Left cardiac atrium (tissue), 4 donors: Measurements from ENCODE around the gene C17orf107. TPM values are rescaled to one million over a fixed set of nuclear protein-coding genes. Genes with fewer than 3 reads are reported as not detected.
"Not testable (repeated sequence)": the region's sequence is repeated elsewhere in the genome, so short reads cannot be mapped to it uniquely, and the experiment has no call there.

Experiments
- ATAC-seq, 2 donors: fragments of 200-7000 bp; cut with Tn5 transposase; one replicate each; pipeline ENCODE4 v1.9.1; 2020; ENCODE audit warnings: mild to moderate bottlenecking in 2 of 2, moderate library complexity in 2 of 2
- DNase-seq: peaks from one replicate; pipeline ENCODE4 v3.0.0-alpha.2; 2020
- intact Hi-C, 2 donors: fragments of 100-400 bp; cut with DNase I; formaldehyde crosslinking; loops; one replicate each; pipeline versions ENCODE4 v1.14.1 to v1.15.1; 2022 to 2023
- total RNA-seq, 2 donors: library from RNA; stranded (reverse); fragmentation: NEBNext Ultra II Directional; extraction: Animal tissue kit (Norgen Biotek cat#: 25700); gene quantifications; one replicate each; pipeline ENCODE4 v1.2.1, GENCODE V29; 2021
- donor health status: DM: no; HTN: yes; CAD: no.
- donor health status: DM: no; HTN: yes; CAD: no; lungs with severe emphysema.
- donor health status: DM: yes; HTN: yes; CAD: no.
- donor health status: Dilated cardiomyopathy.

The C17orf107 gene
- total RNA-seq, 2 donors from 2014 or later, result 1.3 to 2.3 TPM

- ATAC-seq (peak; percentile 12 to 30), DNase-seq (no peak)
- intact Hi-C loops, result no loop called here
Measured at GRCh38 chr17:4920351-4921048, 21.2 kb downstream of the C17orf107 start.

DNA sequence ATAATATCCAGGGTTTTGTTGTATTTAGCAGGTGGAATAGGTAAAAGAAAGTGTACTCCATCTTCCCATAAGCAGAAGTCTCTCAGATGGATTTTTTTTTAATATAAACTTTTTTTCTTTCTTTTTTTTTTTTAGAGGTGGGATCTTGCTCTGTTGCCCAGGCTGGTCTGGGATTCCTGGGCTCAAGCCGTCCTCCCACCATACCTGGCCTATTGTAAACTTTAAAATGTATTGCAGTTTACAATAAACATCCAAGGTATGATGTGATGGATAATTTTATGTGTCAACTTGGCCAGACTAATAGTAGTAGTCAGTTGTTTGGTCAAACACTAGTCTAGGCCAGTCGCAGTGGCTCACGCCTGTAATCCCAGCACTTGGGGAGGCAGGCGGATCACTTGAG lies 22.0 kb downstream of the C17orf107 start:
- ATAC-seq (no peak), DNase-seq (no peak)
- intact Hi-C loops, result no loop called here

DNA sequence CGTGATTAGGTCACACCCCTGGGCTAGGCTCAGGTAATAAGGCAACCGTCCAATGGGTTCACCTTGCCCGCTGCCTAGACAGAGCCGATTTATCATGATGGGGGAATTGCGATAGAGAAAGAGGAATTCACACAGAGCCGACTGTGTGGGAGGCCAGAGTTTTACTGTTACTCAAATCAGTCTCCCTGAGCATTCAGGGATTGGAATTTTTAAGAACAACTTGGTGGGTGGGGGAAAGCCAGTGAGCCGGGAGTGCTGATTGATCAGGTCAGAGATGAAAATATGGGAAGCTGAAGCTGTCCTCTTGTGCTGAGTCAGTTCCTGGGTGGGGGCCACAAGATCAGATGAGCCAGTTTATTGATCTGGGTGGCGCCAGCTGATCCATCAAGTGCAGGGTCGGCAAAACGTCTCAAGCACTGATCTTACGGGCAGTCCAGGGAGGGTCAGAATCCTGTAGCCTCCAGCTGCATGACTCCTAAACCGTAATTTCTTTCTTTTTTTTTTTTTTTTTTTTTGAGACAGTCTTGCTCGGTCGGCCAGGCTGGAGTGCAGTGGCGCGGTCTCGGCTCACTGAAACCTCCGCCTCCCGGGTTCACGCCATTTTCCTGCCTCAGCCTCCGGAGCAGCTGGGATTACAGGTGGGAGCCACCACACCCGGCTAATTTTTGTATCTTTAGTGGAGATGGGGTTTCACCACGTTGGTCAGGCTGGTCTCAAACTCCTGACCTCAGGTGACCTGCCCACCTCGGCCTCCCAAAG lies 27.4 kb downstream of the C17orf107 start:
- DNase-seq, intact Hi-C loops, ATAC-seq: not testable (repeated sequence)

DNA sequence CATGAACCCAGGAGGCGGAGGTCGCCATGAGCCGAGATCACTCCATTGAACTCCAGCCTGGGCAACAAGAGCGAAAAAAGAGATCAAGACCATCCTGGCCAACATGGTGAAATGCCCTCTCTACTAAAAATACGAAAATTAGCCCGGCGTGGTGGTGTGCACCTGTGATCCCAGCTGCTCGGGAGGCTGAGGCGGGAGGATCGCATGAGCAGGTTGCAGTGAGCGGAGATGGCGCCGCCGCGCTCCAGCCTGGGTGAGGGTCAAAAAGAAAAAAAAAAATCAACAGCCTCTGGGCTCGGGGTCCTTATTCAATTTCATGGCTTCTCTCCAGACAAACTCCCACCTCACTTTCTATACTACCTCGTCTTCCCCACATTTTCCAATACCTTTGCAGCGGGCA lies 29.5 kb downstream of the C17orf107 start:
- intact Hi-C loops, result no loop called here
- ATAC-seq (no peak), DNase-seq (no peak)

DNA sequence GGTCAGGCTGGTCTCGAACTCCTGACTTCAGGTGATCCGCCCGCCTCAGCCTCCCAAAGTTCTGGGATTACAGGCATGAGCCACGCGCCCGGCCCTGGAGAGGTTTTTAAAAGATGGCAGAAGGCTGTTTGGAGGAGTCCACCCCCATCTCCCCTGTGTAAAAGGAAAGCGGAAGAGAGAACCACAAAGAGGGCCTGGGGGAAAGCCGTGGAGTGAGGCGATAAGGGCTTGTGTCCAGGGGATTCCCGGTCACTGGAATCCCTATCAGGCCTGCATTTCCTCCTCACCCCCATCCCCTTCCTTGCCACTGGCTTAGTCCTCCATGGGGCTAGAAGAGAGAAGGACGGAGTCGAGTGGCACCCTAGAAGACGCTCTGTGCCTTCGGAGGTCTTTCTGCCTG lies 32.6 kb downstream of the C17orf107 start, which contains the start of gene GP1BA:
Gene GP1BA (plus strand): TSS at position 315 of the 400 bp plus-strand sequence. CDS start 328 bp downstream, outside the sequence.
- DNase-seq (no peak), ATAC-seq (no peak)
- intact Hi-C loops, result no loop called here

DNA sequence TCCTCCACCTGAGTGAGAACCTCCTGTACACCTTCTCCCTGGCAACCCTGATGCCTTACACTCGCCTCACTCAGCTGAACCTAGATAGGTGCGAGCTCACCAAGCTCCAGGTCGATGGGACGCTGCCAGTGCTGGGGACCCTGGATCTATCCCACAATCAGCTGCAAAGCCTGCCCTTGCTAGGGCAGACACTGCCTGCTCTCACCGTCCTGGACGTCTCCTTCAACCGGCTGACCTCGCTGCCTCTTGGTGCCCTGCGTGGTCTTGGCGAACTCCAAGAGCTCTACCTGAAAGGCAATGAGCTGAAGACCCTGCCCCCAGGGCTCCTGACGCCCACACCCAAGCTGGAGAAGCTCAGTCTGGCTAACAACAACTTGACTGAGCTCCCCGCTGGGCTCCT lies 33.4 kb downstream of the C17orf107 start:
- no peak for ATAC-seq
- intact Hi-C loops, result no loop called here
- DNase-seq, result no peak

GRCh38 chr17:4933646-4934045 lies 34.3 kb downstream of the C17orf107 start:
- ATAC-seq (no peak), DNase-seq (no peak)
- intact Hi-C loops, result no loop called here

- ATAC-seq, result peak; percentile 38 to 55
- intact Hi-C loops, result no loop called here
- no peak for DNase-seq
Measured at GRCh38 chr17:4934173-4934979, 35.0 kb downstream of the C17orf107 start.

GRCh38 chr17:4935650-4936049 lies 36.3 kb downstream of the C17orf107 start:
- DNase-seq (no peak), ATAC-seq (no peak)

DNA sequence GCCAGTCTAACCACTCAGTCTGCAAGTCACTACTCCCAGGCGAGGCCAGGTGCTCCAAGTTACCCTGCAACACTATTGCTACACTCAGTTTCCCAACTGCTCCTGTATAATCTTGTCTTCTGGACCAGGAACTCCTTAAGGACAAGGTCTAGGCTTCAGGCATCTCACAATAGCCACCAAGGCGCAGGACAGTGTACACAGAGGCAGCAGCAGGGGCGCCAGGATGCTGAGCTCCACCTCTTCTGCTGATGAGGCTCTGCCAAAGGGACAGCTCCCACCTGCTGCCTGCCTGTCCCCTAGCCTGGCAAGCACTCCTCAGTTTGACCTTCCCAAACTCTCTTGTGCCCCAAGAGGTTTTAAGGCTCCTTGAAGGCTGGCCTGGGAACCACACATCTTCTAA lies 37.1 kb downstream of the C17orf107 start:
- no peak for DNase-seq
- ATAC-seq, result no peak
- intact Hi-C loops, result no loop called here

More at GRCh38 chr17:4935650-4936049, 36.3 kb downstream of the C17orf107 start:
- intact Hi-C loops, result no loop called here

DNA sequence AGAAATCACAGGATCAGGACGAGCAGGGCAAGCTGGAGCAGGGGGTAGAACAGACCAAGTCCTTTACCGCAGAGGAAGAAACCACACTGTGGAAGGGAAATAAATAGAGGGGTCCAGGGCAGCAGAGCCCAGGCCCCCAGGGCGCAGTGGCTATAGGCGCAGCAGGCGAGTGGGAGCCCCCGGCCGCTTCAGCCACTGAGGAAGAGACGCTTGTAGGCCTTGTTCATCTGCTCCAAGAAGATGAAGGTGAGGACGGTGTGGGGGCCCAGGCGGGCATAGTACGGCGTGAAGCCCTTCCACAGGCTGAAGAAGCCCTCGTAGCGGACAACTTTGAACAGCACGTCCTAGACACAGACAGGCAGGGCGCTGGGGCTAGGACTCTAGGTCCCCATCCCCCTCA lies 38.2 kb downstream of the C17orf107 start:
- ATAC-seq, result no peak
- DNase-seq, result no peak
- intact Hi-C loops, result no loop called here

DNA sequence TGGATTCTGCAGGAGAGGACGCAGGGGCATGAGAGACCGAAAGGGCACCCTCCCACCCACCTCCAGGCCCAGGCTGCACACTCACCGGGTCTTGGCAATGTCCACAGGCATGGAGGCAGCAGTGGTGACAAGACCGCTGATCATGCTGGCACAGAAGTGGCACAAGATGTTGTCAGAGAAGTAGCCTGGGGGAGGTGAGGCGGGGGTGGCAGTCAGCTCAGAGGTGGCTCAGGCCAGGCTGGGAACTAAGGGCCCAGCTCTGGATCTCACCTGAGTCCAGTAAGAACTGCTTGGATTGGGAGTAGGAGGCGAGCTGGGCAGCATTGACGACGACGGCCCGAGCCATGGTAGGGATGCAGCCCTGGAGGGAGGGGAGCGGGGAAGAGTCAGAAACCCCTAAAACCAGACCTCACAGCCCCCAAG lies 38.7 kb downstream of the C17orf107 start:
- DNase-seq (no peak), ATAC-seq (no peak)
- intact Hi-C loops, result no loop called here

DNA sequence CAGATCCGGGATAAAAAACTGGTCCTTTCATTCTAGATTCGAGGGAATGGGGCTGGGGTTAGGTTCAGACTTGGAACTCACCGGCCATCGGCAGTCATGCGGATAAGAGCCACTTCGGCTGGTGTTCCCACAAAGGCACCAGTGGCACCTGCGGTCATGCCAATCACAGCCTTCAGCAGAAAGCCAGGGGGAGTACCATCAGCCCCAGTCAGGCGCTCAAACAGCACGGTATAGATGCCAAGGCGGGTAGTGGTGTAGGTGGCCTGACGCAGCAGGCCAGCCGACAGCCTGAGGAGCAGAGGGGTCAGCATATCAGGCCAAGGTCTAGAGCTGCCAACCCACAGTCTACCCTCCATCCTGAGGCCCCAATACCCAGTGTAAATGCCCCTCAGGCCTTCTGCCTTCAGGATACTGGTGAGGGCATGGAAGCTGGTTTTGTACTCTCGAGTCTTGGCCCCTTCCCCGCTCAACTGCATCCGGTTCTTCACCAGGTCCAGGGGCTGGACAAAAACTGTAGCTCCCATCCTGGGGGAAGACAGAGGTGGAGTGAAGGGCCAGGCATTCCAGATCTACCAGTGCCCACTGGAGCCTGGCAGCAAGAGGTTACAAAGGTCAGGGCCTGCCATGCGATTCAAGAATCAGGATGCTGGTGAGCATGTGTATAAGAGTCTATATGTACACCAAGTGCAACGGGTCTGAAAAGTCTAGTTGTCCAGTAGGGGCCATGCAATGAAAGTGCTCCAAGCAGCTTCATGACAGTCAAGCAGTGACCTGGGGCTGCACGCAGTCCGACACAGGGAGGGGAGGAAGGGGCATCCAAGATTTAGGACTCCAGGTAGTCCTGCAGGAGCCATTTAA lies 39.6 kb downstream of the C17orf107 start:
- intact Hi-C loops, result no loop called here
- ATAC-seq, result no peak
- DNase-seq, result no peak

DNA sequence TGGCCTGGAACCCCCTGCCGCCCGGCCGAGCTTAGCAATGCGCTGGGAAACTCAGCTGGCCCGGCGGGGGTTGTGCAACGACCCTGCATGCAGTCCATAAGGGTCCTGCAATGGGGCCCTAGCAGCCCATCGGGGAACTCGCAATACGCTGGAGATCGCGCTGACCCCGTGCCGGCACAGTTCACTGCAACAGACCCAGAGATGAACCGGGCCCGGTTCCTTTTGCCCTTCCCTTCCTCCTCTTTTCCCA lies 40.1 kb downstream of the C17orf107 start:
- intact Hi-C loops, result no loop called here
- no peak for ATAC-seq
- DNase-seq, result peak; percentile 53

DNA sequence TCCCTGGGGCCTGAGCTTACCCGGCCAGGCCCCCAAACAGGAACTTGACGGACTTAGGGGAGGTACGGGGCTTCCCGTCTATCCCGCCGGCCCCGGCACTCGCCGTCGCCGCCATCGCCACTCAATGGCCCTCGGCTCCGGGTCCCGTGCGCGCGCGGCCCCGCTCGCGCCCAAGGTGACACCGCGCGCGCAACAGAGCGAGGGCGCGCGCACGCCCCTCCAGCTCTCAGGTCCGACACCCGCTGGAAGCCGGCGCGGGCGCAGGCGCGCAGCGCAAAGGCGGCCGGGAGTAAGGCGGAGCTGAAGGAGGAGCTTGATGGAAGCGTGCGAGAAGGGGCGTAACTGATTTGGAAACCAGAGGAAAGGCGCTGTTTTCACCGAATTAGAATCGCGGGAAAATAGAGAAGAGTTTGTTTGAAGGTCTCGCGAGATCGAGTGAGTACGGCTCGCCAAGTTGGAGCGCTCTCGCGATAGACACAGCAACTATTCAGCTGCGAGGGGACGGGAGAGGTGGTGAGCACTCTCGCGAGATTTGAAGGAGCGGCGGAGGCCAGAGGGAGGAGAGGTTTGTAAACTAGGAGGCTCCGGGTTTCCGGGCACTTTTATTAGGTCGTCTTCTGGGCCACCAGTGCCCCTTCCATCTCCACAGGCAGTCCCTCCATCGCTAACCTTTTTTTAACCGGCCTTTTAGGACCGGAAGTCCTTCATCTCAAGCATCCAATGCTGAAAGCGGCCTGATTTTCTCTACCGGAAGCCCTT lies 40.6 kb downstream of the C17orf107 start, which contains the start of the genes RNF167 and SLC25A11:
Gene RNF167 (plus strand): TSS at position 473 of the 759 bp plus-strand sequence. CDS start 642 bp downstream, outside the sequence.
Gene SLC25A11 (minus strand): TSS at position 251 of the 759 bp plus-strand sequence. CDS start 136 bp downstream, at position 115.
- ATAC-seq (peak; percentile 93 to 94), DNase-seq (peak; percentile 96)
- intact Hi-C loops, result no loop called here

DNA sequence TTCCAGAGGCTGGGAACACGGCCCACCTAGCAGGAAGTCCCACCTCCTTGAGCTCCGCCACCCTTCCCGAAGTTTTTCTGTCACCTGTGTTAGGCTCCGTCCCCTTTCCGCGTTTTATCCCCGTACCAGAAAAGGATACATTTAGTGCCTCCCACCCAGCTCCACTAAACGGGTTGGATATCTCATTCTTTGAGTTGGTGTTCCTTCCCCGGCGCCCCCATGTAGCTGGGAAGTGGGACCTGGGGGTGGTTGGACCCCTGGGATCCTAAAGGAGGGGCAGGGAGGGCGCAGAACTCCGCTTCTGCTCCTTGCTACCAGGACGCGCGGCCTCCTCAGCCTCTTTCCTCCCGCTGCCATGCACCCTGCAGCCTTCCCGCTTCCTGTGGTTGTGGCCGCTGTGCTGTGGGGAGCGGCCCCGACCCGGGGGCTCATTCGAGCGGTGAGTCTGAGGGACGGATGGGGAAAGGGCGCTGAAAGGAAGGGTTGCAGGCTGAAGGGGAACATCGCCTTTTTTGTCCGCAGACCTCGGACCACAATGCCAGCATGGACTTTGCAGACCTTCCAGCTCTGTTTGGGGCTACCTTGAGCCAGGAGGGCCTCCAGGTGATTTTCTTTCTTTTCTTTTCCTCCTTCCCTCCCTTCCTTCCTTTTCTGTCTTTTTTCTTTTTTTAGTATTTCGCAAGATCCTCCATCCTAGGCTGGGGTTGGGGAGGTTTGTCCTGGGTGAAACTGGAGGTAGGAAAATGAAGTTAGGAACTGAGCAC lies 41.4 kb downstream of the C17orf107 start:
- DNase-seq, result peak; percentile 85
- intact Hi-C loops, result no loop called here

GRCh38 chr17:4941319-4941610 lies 41.9 kb downstream of the C17orf107 start:
- DNase-seq (no peak), ATAC-seq (no peak)
- intact Hi-C loops, result no loop called here

More for the DNA sequence above, 41.4 kb downstream of the C17orf107 start:
- ATAC-seq, result peak; percentile 69 to 70
